Liver (tissue), 3 donors: ENCODE data around the gene DNAH5.

Source experiments
- CTCF ChIP-seq: fragments of 150-350 bp; IDR thresholded peaks from 2 replicates; pipeline ENCODE4 v1.5.1; 2017; ENCODE audit warnings: improper control_type of control experiment, low read depth, low read length; ENCODE audit not compliant: missing input control
- FOXA1 ChIP-seq: IDR thresholded peaks from 2 replicates; pipeline ENCODE4 v1.6.1; 2016; ENCODE audit warnings: antibody characterized with exemption
- GABPA ChIP-seq, 2 donors: IDR thresholded peaks in 1 of 2; conservative IDR thresholded peaks in 1 of 2; 2 replicates each; pipeline ENCODE4 v1.6.1; 2016; ENCODE audit warnings: antibody characterized with exemption in 2 of 2, mild to moderate bottlenecking in 1 of 2, moderate library complexity in 1 of 2
- HNF4G ChIP-seq: IDR thresholded peaks from 2 replicates; pipeline ENCODE4 v1.6.1; 2016; ENCODE audit warnings: antibody characterized with exemption
- MAX ChIP-seq: IDR thresholded peaks from 2 replicates; pipeline ENCODE4 v1.6.1; 2016; ENCODE audit warnings: antibody characterized with exemption
- RAD21 ChIP-seq, 2 donors: IDR thresholded peaks; 2 replicates each; pipeline ENCODE4 v1.6.1; 2016; ENCODE audit warnings: antibody characterized with exemption in 2 of 2, mild to moderate bottlenecking in 2 of 2
- REST ChIP-seq: IDR thresholded peaks from 2 replicates; pipeline ENCODE4 v1.6.1; 2016; ENCODE audit warnings: antibody characterized with exemption, mild to moderate bottlenecking
- TAF1 ChIP-seq: conservative IDR thresholded peaks from 2 replicates; pipeline ENCODE4 v1.6.1; 2016; ENCODE audit warnings: antibody characterized with exemption, mild to moderate bottlenecking
- donor health status: healthy.
- donor health status: healthy.

GRCh38 chr5:13649656-13650055 lies 294.8 kb downstream of the DNAH5 start:
- no peak for TF ChIP-seq MAX
- no peak for TF ChIP-seq CTCF
- TF ChIP-seq RAD21 (IDR thresholded peaks at IDR 0.05) = no peak
- TF ChIP-seq HNF4G = no peak
- no peak for TF ChIP-seq TAF1
- TF ChIP-seq FOXA1 = no peak
- no peak for TF ChIP-seq GABPA (IDR thresholded peaks at IDR 0.05 in 1 of 2, conservative IDR thresholded peaks at IDR 0.05 in 1 of 2)
- TF ChIP-seq REST = no peak
